H9 (cell line): Measurements from ENCODE around the gene MAP3K20. TPM values are rescaled to one million over a fixed set of nuclear protein-coding genes. Genes with fewer than 3 reads are reported as not detected.

Experiments
- DNase-seq: peaks from one replicate; pipeline ENCODE4 v3.0.0-alpha.2; 2017
- H2AFZ ChIP-seq: one replicate; pipeline ENCODE4 v1.6.1; 2013; ENCODE audit warnings: mild to moderate bottlenecking, low read length, control low read depth, moderate library complexity
- H2AK5ac ChIP-seq: 2 replicates; pipeline ENCODE4 v1.6.1; 2013; ENCODE audit warnings: low read length, control low read depth, mixed read lengths; ENCODE audit not compliant: insufficient read length
- H2BK120ac ChIP-seq: one replicate; pipeline ENCODE4 v1.6.1; 2013; ENCODE audit warnings: low read depth, mild to moderate bottlenecking, low read length, control low read depth, inconsistent platforms; ENCODE audit not compliant: poor library complexity, severe bottlenecking
- H2BK12ac ChIP-seq: 2 replicates; pipeline ENCODE4 v1.6.1; 2013; ENCODE audit warnings: low read length, control low read depth, mixed read lengths, low read depth; ENCODE audit not compliant: insufficient read length
- H2BK15ac ChIP-seq: 2 replicates; pipeline ENCODE4 v1.6.1; 2013; ENCODE audit warnings: low read depth, low read length, control low read depth
- H2BK20ac ChIP-seq: one replicate; pipeline ENCODE4 v1.6.1; 2013; ENCODE audit warnings: low read depth, mild to moderate bottlenecking, low read length, control low read depth, inconsistent platforms; ENCODE audit not compliant: poor library complexity, severe bottlenecking
- H2BK5ac ChIP-seq: 2 replicates; pipeline ENCODE4 v1.6.1; 2013; ENCODE audit warnings: low read length, control low read depth, mixed read lengths; ENCODE audit not compliant: insufficient read length
- H3K14ac ChIP-seq: 2 replicates; pipeline ENCODE4 v1.6.1; 2013; ENCODE audit warnings: low read length, control low read depth; ENCODE audit not compliant: insufficient read depth
- H3K18ac ChIP-seq: 2 replicates; pipeline ENCODE4 v1.6.1; 2013; ENCODE audit warnings: low read depth, mild to moderate bottlenecking, mixed read lengths, low read length, control low read depth; ENCODE audit not compliant: insufficient read length
- H3K23ac ChIP-seq: 2 replicates; pipeline ENCODE4 v1.6.1; 2013; ENCODE audit warnings: low read length, control low read depth, mixed read lengths, low read depth; ENCODE audit not compliant: insufficient read length
- H3K23me2 ChIP-seq: 2 replicates; pipeline ENCODE4 v1.6.1; 2013; ENCODE audit warnings: low read depth, mild to moderate bottlenecking, mixed read lengths, low read length, control low read depth; ENCODE audit not compliant: insufficient read length, poor library complexity, severe bottlenecking
- H3K27ac ChIP-seq: 2 replicates; pipeline ENCODE4 v1.5.1; 2013; ENCODE audit warnings: low read length, control low read depth, mixed read lengths, low read depth; ENCODE audit not compliant: insufficient read length
- H3K27me3 ChIP-seq: 2 replicates; pipeline ENCODE4 v1.6.1; 2013; ENCODE audit warnings: low read length, control low read depth, inconsistent platforms; ENCODE audit not compliant: insufficient read depth
- H3K4ac ChIP-seq: 2 replicates; pipeline ENCODE4 v1.6.1; 2013; ENCODE audit warnings: low read depth, mild to moderate bottlenecking, control low read depth, inconsistent platforms, low read length, moderate library complexity
- H3K4me1 ChIP-seq: 2 replicates; pipeline ENCODE4 v1.6.1; 2013; ENCODE audit warnings: low read length, control low read depth, inconsistent platforms; ENCODE audit not compliant: insufficient read depth
- H3K4me2 ChIP-seq: 2 replicates; pipeline ENCODE4 v1.6.1; 2013; ENCODE audit warnings: low read length, control low read depth, mixed read lengths; ENCODE audit not compliant: insufficient read length, insufficient read depth
- H3K56ac ChIP-seq: 2 replicates; pipeline ENCODE4 v1.6.1; 2013; ENCODE audit warnings: low read depth, mild to moderate bottlenecking, mixed read lengths, low read length, control low read depth; ENCODE audit not compliant: insufficient read length
- H3K79me1 ChIP-seq: 2 replicates; pipeline ENCODE4 v1.6.1; 2013; ENCODE audit warnings: low read depth, mild to moderate bottlenecking, moderate library complexity, low read length, control low read depth, inconsistent platforms; ENCODE audit not compliant: insufficient read depth, poor library complexity, severe bottlenecking
- H3K79me2 ChIP-seq: 2 replicates; pipeline ENCODE4 v1.6.1; 2013; ENCODE audit warnings: low read length, control low read depth, inconsistent platforms; ENCODE audit not compliant: insufficient read depth
- H3K9ac ChIP-seq: 2 replicates; pipeline ENCODE4 v1.6.1; 2013; ENCODE audit warnings: low read length, control low read depth, mixed read lengths; ENCODE audit not compliant: insufficient read length; ENCODE audit errors: extremely low read depth
- H3K9me3 ChIP-seq: one replicate; pipeline ENCODE4 v1.6.1; 2013; ENCODE audit warnings: low read depth, low read length, inconsistent platforms; ENCODE audit not compliant: control insufficient read depth
- H3T11ph ChIP-seq: one replicate; pipeline ENCODE4 v1.6.1; 2013; ENCODE audit warnings: mild to moderate bottlenecking, low read length, control low read depth, inconsistent platforms
- H4K20me1 ChIP-seq: one replicate; pipeline ENCODE4 v1.6.1; 2013; ENCODE audit not compliant: control insufficient read depth, insufficient read length, insufficient read depth
- H4K5ac ChIP-seq: 2 replicates; pipeline ENCODE4 v1.6.1; 2013; ENCODE audit warnings: low read depth, mild to moderate bottlenecking, mixed read lengths, low read length, control low read depth; ENCODE audit not compliant: insufficient read length
- H4K8ac ChIP-seq: replicated peaks from 2 replicates; pipeline ENCODE4 v1.6.1; 2013; ENCODE audit warnings: low read length, control low read depth, mixed read lengths, low read depth; ENCODE audit not compliant: insufficient read length
- H4K91ac ChIP-seq: 2 replicates; pipeline ENCODE4 v1.6.1; 2013; ENCODE audit warnings: low read depth, mild to moderate bottlenecking, moderate library complexity, mixed read lengths, low read length, control low read depth; ENCODE audit not compliant: insufficient read length
- H3K27ac Mint-ChIP-seq, 3 experiments: 2 replicates in 2 of 3; 3 replicates in 1 of 3; pipeline ENCODE4 v1.8.0; 2020 to 2021; ENCODE audit warnings: mixed read lengths in 3 of 3, mild to moderate bottlenecking in 1 of 3, moderate library complexity in 1 of 3
- H3K27me3 Mint-ChIP-seq: 2 replicates; pipeline ENCODE4 v1.8.0; 2021; ENCODE audit warnings: low read depth, mild to moderate bottlenecking, moderate library complexity, mixed read lengths
- H3K36me3 Mint-ChIP-seq, 3 experiments: 2 replicates in 2 of 3; 3 replicates in 1 of 3; pipeline ENCODE4 v1.8.0; 2020 to 2021; ENCODE audit warnings: low read depth in 3 of 3, mixed read lengths in 3 of 3; ENCODE audit not compliant: insufficient read depth in 1 of 3
- H3K4me1 Mint-ChIP-seq, 2 experiments: 2 replicates each; pipeline ENCODE4 v1.8.0; 2020; ENCODE audit warnings: mixed read lengths in 2 of 2
- H3K4me3 Mint-ChIP-seq, 2 experiments: 2 replicates in 1 of 2; 3 replicates in 1 of 2; pipeline ENCODE4 v1.8.0; 2020 to 2021; ENCODE audit warnings: mild to moderate bottlenecking in 2 of 2, mixed read lengths in 2 of 2, moderate library complexity in 1 of 2
- H3K9me3 Mint-ChIP-seq, 2 experiments: 2 replicates in 1 of 2; 3 replicates in 1 of 2; pipeline ENCODE4 v1.8.0; 2020; ENCODE audit warnings: mild to moderate bottlenecking in 2 of 2, mixed read lengths in 2 of 2, moderate library complexity in 1 of 2
- CTCF ChIP-seq: fragments of 200-600 bp; sonication (generic); conservative IDR thresholded peaks from 3 replicates; pipeline ENCODE4 v1.8.0; 2021; ENCODE audit warnings: antibody characterized with exemption, mild to moderate bottlenecking
- WGBS: extraction: QIAGEN DNeasy Blood & Tissue Kit; methylation state at CpG from one replicate; pipeline ENCODE4 v1.1.7; 2013; ENCODE audit warnings: missing lambda C conversion rate, low lambda C conversion rate, mixed read lengths; ENCODE audit not compliant: insufficient read length; ENCODE audit errors: extremely low coverage; 5-methylcytosine and 5-hydroxymethylcytosine counted together
- total RNA-seq: library from RNA; stranded (reverse); gene quantifications from 2 replicates; pipeline ENCODE4 v1.2.1, GENCODE V29; 2021

The MAP3K20 gene
- total RNA-seq, 1 experiment from 2014 or later, result 8.7 TPM

DNA sequence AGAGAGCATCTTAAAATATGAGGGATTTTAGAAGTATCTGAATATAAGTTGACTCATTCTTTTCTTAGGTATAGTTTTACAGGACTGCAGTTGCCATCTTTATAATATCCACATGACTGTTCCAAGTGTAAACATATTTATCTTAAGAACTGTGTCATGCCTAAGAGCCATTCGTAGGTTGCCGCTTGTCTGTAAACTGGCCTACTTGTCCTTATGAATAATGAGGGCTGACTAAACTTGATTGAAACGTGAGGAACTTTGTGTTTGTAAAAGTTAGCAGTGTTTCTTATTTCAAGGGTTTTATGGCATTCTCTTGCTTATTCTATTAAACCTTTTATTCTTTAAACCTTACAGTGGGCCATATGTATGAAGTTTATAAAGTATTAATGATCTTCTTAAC lies 99.6 kb downstream of the MAP3K20 start:
- H3K36me3 Mint-ChIP-seq, result no peaks in the 10 kb centered on the region; a peak in 2 of 7 replicates
- peaks cover 0 to 2% of the 10 kb centered on the region in 2 experiments; a peak in 1 of 5 replicates for H3K9me3 Mint-ChIP-seq

More for the DNA sequence above, 99.6 kb downstream of the MAP3K20 start:
- H3K4me1 Mint-ChIP-seq, result no peaks in the 10 kb centered on the region
- Histone ChIP-seq H2BK20ac (no peak overlapping the region), H3K4me1 (no peaks in the 10 kb centered on the region), H2AFZ (no peak overlapping the region), H4K5ac (no peak overlapping the region), H3K27ac (no peak overlapping the region), H2BK12ac (no peak overlapping the region), H3K27me3 (no peaks in the 10 kb centered on the region), H3K4me2 (no peak overlapping the region), H3T11ph (no peak overlapping the region), H3K79me1 (no peaks in the 10 kb centered on the region), H4K8ac (no peak overlapping the region), H3K56ac (no peak overlapping the region), H4K20me1 (no peaks in the 10 kb centered on the region), H2AK5ac (no peak overlapping the region), H3K9ac (no peak overlapping the region), H2BK5ac (no peak overlapping the region), H3K9me3 (no peaks in the 10 kb centered on the region), H3K79me2 (no peaks in the 10 kb centered on the region), H4K91ac (no peak overlapping the region), H3K14ac (no peak overlapping the region), H2BK120ac (no peak overlapping the region), H3K4ac (no peak overlapping the region), H3K23ac (no peak overlapping the region), H2BK15ac (no peak overlapping the region), H3K18ac (no peak overlapping the region), H3K23me2 (no peaks in the 10 kb centered on the region)
- TF ChIP-seq CTCF, result no peak
- no peak for DNase-seq
- H3K27ac Mint-ChIP-seq, result no peak overlapping the region
- no peaks in the 10 kb centered on the region for H3K27me3 Mint-ChIP-seq
- H3K4me3 Mint-ChIP-seq, result no peak overlapping the region
- no CpG with 5 or more reads among the region's 3 CpGs for WGBS
